Rectal smooth muscle tissue (tissue), 1 donor: ENCODE data around the gene TCP11L1.

ENCODE experiments used
- H3K27ac ChIP-seq: one replicate; pipeline ENCODE4 v1.7.0; 2013; ENCODE audit warnings: low read depth, low read length, inconsistent platforms
- H3K27me3 ChIP-seq: one replicate; pipeline ENCODE4 v1.7.0; 2013; ENCODE audit warnings: low read length; ENCODE audit not compliant: control insufficient read depth, insufficient read depth
- H3K36me3 ChIP-seq: one replicate; pipeline ENCODE4 v1.7.0; 2013; ENCODE audit warnings: low read length; ENCODE audit not compliant: control insufficient read depth, insufficient read depth
- H3K4me1 ChIP-seq: one replicate; pipeline ENCODE4 v1.7.0; 2013; ENCODE audit warnings: low read length; ENCODE audit not compliant: control insufficient read depth, insufficient read depth
- H3K4me3 ChIP-seq: one replicate; pipeline ENCODE4 v1.7.0; 2013; ENCODE audit warnings: low read length
- H3K9ac ChIP-seq: one replicate; pipeline ENCODE4 v1.7.0; 2013; ENCODE audit warnings: low read length

The TCP11L1 gene, protein sequence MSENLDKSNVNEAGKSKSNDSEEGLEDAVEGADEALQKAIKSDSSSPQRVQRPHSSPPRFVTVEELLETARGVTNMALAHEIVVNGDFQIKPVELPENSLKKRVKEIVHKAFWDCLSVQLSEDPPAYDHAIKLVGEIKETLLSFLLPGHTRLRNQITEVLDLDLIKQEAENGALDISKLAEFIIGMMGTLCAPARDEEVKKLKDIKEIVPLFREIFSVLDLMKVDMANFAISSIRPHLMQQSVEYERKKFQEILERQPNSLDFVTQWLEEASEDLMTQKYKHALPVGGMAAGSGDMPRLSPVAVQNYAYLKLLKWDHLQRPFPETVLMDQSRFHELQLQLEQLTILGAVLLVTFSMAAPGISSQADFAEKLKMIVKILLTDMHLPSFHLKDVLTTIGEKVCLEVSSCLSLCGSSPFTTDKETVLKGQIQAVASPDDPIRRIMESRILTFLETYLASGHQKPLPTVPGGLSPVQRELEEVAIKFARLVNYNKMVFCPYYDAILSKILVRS

GRCh38 chr11:33039274-33040032 is at the start of gene TCP11L1:
TSS of gene TCP11L1 (plus strand) at chr11:33039572. CDS start at chr11:33043774, 4,202 bp downstream.
- H3K9ac ChIP-seq: peak within 1 kb of the TSS; percentile 80
- peak within 1 kb of the TSS; percentile 91 for H3K27ac ChIP-seq
- peaks cover 10% of the 10 kb centered on the region for H3K4me1 ChIP-seq
- peak within 1 kb of the TSS; percentile 72 for H3K4me3 ChIP-seq
- H3K27me3 ChIP-seq: no peaks in the 10 kb centered on the region
- H3K36me3 ChIP-seq: peaks cover 3% of the 10 kb centered on the region

GRCh38 chr11:32990481-32990880 is 48.9 kb upstream of the TCP11L1 start:
- H3K4me3 ChIP-seq: no peak overlapping the region
- H3K27me3 ChIP-seq: no peaks in the 10 kb centered on the region
- H3K9ac ChIP-seq: no peak overlapping the region
- no peaks in the 10 kb centered on the region for H3K4me1 ChIP-seq
- no peaks in the 10 kb centered on the region for H3K36me3 ChIP-seq
- H3K27ac ChIP-seq: no peak overlapping the region

GRCh38 chr11:32991427-32991826 is 47.9 kb upstream of the TCP11L1 start:
- no peak overlapping the region for H3K9ac ChIP-seq
- H3K36me3 ChIP-seq: no peaks in the 10 kb centered on the region
- H3K27ac ChIP-seq: no peak overlapping the region
- no peaks in the 10 kb centered on the region for H3K27me3 ChIP-seq
- no peaks in the 10 kb centered on the region for H3K4me1 ChIP-seq
- no peak overlapping the region for H3K4me3 ChIP-seq

DNA sequence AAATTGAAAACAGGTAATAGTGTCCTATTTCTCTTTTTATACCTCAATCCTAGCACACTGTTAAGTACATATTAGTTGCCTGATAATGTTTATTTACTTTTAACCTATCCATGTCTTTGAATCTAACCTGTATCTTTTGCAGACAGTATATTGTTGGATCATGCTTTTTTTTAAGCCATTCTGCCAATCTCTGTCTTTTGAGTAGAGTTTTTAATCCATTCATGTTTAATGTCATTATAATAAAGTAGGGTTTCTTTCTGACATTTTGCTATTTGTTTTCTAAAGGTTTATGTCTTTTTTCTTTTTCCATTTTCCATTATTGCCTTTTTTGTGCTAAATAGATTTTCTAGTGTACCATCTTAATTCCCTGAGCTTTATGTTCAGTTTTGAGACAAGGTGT is 47.5 kb upstream of the TCP11L1 start:
- Histone ChIP-seq H3K4me1 (no peaks in the 10 kb centered on the region), H3K27me3 (no peaks in the 10 kb centered on the region), H3K27ac (no peak overlapping the region), H3K9ac (no peak overlapping the region), H3K36me3 (no peaks in the 10 kb centered on the region), H3K4me3 (no peak overlapping the region)

- no peak overlapping the region for H3K4me3 ChIP-seq
- no peak overlapping the region for H3K9ac ChIP-seq
- H3K27me3 ChIP-seq: no peaks in the 10 kb centered on the region
Measured at GRCh38 chr11:33000181-33000580, 39.2 kb upstream of the TCP11L1 start.

DNA sequence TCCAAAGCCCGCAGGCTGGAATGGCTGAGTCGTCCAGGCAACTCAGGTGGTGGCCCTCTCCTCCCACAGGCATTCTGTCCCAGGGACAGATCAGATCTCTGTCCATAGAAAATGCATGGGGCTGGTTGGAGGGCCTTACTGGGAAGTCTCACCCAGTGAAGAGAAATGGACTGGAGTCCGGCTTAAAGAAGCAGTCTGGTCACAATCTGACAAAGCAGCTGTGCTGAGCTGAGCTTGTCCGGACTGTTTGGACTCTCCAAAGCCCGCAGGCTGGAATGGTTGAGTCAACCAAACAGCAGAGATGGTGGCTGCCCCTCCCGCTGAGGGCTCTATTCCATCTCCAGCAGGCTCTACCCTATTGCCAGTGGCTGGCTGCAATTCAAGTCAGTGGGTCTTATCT is 38.1 kb upstream of the TCP11L1 start:
- H3K36me3 ChIP-seq: no peaks in the 10 kb centered on the region
- H3K27ac ChIP-seq: no peak overlapping the region
- H3K4me1 ChIP-seq: no peaks in the 10 kb centered on the region
- H3K27me3 ChIP-seq: no peaks in the 10 kb centered on the region
- no peak overlapping the region for H3K9ac ChIP-seq
- no peak overlapping the region for H3K4me3 ChIP-seq

More at GRCh38 chr11:33000181-33000580, 39.2 kb upstream of the TCP11L1 start:
- H3K4me1 ChIP-seq: no peaks in the 10 kb centered on the region
- no peak overlapping the region for H3K27ac ChIP-seq
- H3K36me3 ChIP-seq: no peaks in the 10 kb centered on the region

GRCh38 chr11:33001751-33002542 is 37.4 kb upstream of the TCP11L1 start:
- no peaks in the 10 kb centered on the region for H3K36me3 ChIP-seq
- no peaks in the 10 kb centered on the region for H3K27me3 ChIP-seq
- H3K4me3 ChIP-seq: no peak overlapping the region
- H3K9ac ChIP-seq: no peak overlapping the region
- H3K4me1 ChIP-seq: no peaks in the 10 kb centered on the region
- H3K27ac ChIP-seq: no peak overlapping the region

DNA sequence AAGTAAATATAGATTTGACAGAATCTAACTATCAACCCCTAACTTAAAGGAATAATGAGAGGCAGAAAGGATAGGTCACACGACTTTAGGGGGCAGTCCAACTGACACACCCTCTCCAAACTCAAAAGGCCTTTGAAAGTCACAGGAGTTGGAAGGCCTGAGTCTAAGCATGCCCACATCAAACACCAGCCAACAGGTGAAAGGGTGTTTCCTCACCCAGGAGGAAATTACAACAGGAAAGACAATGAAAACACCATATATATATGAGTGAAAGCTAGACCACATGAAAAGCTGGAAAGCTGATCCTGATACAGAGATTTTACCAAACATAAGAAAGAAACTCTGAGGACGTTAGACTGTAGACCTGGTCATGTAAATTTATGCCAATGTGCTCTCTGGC is 34.2 kb upstream of the TCP11L1 start:
- Histone ChIP-seq H3K27me3 (no peaks in the 10 kb centered on the region), H3K9ac (no peak overlapping the region)

DNA sequence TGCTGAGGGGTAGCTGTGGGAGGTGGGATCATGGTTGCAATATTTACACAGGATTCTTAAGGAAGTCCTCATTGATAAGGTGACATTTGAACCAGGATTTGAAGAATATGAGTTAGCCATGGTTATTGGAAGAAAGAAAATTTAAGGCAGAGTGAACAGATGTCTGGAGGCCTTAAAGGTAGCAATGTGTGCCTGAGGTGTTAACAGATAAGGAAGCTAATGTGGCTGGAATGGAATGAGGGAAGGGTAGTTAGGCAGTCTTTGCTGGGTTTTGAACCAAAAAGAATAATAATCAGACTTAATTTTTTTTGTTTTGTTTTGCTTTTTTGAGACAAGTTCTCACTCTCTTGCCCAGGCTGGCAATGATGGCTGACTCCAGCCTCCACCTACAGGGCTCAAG is 33.4 kb upstream of the TCP11L1 start:
- Histone ChIP-seq H3K4me1 (no peaks in the 10 kb centered on the region), H3K4me3 (no peak overlapping the region), H3K9ac (no peak overlapping the region), H3K36me3 (no peaks in the 10 kb centered on the region), H3K27ac (no peak overlapping the region), H3K27me3 (no peaks in the 10 kb centered on the region)

More for the DNA sequence above, 34.2 kb upstream of the TCP11L1 start:
- Histone ChIP-seq H3K36me3 (no peaks in the 10 kb centered on the region), H3K27ac (no peak overlapping the region), H3K4me3 (no peak overlapping the region), H3K4me1 (no peaks in the 10 kb centered on the region)

DNA sequence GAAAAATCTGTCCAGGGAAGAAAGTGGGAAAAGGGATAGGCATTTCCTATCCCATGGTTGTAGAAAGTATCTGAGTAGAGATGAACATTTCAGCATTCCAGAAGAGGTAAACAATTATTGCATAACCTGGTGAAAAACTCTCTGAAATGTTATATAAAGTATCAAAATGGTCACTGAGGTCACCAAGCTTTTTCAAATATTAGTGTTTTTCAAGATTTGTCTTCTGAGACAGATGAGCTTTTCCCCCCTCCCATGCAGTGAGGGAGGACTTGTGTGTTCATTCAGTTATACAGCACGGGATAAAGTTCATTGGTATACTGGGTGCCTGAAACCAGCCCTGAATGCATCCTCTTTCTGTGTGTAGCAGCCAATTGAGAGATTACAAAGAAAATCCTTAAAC is 25.6 kb upstream of the TCP11L1 start:
- no peaks in the 10 kb centered on the region for H3K4me1 ChIP-seq

DNA sequence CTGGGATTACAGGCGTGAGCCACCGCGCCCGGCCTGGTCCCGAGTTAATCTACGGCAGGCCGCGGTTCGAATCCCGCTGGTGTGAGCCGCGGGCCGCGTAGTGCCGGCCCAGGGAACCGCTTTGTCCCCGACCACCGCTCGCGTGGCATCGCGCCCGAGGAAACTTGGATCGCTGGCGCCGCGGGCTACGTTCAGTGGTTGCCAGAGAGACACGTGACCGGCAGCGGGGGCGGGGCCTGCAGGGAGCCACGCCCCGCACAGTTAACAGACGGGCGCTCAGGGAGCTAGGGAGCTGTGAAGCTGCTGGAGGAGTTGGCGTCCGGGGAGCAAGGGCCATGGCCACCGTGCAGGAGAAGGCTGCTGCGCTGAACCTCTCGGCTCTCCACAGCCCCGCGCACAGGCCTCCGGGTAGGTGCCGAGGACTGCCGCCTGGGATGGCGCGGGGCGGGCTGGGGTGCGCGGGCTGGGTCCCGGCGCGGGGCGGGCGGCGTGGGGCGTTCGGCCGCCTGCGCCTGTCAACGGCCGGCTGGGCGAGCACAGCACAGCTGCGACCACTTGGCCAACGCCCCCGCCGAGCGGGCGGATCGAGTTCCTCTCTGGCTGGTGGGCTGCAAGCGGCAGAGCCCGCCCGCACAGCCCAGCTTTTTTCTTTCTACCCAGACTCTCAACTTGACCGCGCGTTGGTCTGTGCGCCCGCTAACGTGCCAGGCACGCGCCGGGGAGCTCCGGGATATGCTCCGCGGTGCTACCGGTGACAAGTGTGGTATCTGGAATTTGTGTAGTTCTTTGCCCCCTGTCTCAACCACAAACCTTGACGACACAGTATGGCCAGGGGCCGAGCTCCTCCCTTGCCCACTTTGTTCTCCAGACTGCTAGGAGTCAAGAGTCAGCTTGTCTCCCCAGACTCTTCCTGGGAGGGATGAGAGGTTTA is 23.5 kb upstream of the TCP11L1 start, which contains the start of gene DEPDC7:
DEPDC7 (plus strand) TSS at position 258 of the 931 bp plus-strand sequence; CDS start at position 336, 78 bp downstream.
- Histone ChIP-seq H3K27ac (peak within 1 kb of the TSS; percentile 39), H3K4me3 (peak within 1 kb of the TSS; percentile 68), H3K27me3 (no peaks in the 10 kb centered on the region), H3K4me1 (no peaks in the 10 kb centered on the region), H3K36me3 (no peaks in the 10 kb centered on the region), H3K9ac (no peak within 1 kb of the TSS)

More for the DNA sequence above, 25.6 kb upstream of the TCP11L1 start:
- Histone ChIP-seq H3K9ac (no peak overlapping the region), H3K27me3 (no peaks in the 10 kb centered on the region), H3K27ac (no peak overlapping the region), H3K36me3 (no peaks in the 10 kb centered on the region), H3K4me3 (no peak overlapping the region)
